H1 (cell line): ENCODE data around the gene HDAC7. TPM values are rescaled to one million over a fixed set of nuclear protein-coding genes. Genes with fewer than 3 reads are reported as not detected.

Source experiments
- ATF3 ChIP-seq: IDR thresholded peaks from 2 replicates; pipeline ENCODE4 v1.6.1; 2011; ENCODE audit warnings: low read depth, mild to moderate bottlenecking, low read length; ENCODE audit not compliant: insufficient read depth
- CEBPB ChIP-seq: IDR thresholded peaks from 2 replicates; pipeline ENCODE4 v1.6.1; 2012; ENCODE audit warnings: low read depth, low read length
- EP300 ChIP-seq, 2 experiments: IDR thresholded peaks; 1 replicate in 1 of 2; 2 replicates in 1 of 2; pipeline ENCODE4 v1.6.1; 2011 to 2012; ENCODE audit warnings: low read depth in 2 of 2, low read length in 2 of 2, mild to moderate bottlenecking in 2 of 2, borderline replicate concordance in 1 of 2, inconsistent platforms in 1 of 2, moderate library complexity in 1 of 2
- GABPA ChIP-seq: IDR thresholded peaks from 2 replicates; pipeline ENCODE4 v1.6.1; 2011; ENCODE audit warnings: mild to moderate bottlenecking, low read length, moderate library complexity, borderline replicate concordance; ENCODE audit not compliant: insufficient read depth
- JUND ChIP-seq: IDR thresholded peaks from 2 replicates; pipeline ENCODE4 v1.6.1; 2011; ENCODE audit warnings: mild to moderate bottlenecking, improper control_type of control experiment, low read length
- NANOG ChIP-seq: IDR thresholded peaks from 2 replicates; pipeline ENCODE4 v1.6.1; 2011; ENCODE audit warnings: low read length, low read depth, mild to moderate bottlenecking, inconsistent platforms; ENCODE audit not compliant: insufficient read depth, poor library complexity, severe bottlenecking
- RBBP5 ChIP-seq: IDR thresholded peaks from 2 replicates; pipeline ENCODE4 v1.7.1; 2012; ENCODE audit warnings: low read depth, mild to moderate bottlenecking, inconsistent platforms, low read length, moderate library complexity, borderline replicate concordance
- RNF2 ChIP-seq: fragments of 200-900, 300-1000 bp; sonication (generic); IDR thresholded peaks from 2 replicates; pipeline ENCODE4 v1.7.1; 2016; ENCODE audit warnings: borderline replicate concordance, low read depth, mild to moderate bottlenecking, antibody characterized with exemption, low read length; ENCODE audit not compliant: poor library complexity, severe bottlenecking; ENCODE audit errors: missing control alignments
- TCF12 ChIP-seq: IDR thresholded peaks from 2 replicates; pipeline ENCODE4 v1.6.1; 2011; ENCODE audit warnings: low read depth, mild to moderate bottlenecking, low read length
- polyA plus RNA-seq, 7 experiments: library from polyadenylated mRNA; depleted of rRNA in 3 of 7; stranded (reverse) in 5 of 7; unstranded in 2 of 7; fragments of >200 nt in 5 of 7; fragments of 200-250 nt in 2 of 7; gene quantifications; 1 replicate in 5 of 7; 2 replicates in 1 of 7; 4 replicates in 1 of 7; pipeline versions ENCODE4 v1.2.1 to v1.2.3, GENCODE V29; 2011 to 2013; ENCODE audit warnings: missing spikeins in 2 of 7, mixed read lengths in 2 of 7
- total RNA-seq: library from RNA; stranded (reverse); fragmentation: NEBNext Ultra II Directional; extraction: Animal tissue kit (Norgen Biotek cat#: 25700); gene quantifications from 2 replicates; pipeline ENCODE4 v1.2.1, GENCODE V29; 2021
- TF ChIP-seq, protein P1 (sequence below): fragments of 300-600 bp; sonication (generic); IDR thresholded peaks from 2 replicates; pipeline ENCODE4 v1.7.1; 2012; ENCODE audit warnings: low read length, moderate library complexity, mild to moderate bottlenecking, inconsistent platforms; ENCODE audit not compliant: insufficient replicate concordance

Gene HDAC7
- total and polyA plus RNA-seq, 2 of the 8 experiments (the other 6 are each of a cell fraction or from before 2014, with no cell fraction given) = 25.5 to 84.9 TPM

DNA sequence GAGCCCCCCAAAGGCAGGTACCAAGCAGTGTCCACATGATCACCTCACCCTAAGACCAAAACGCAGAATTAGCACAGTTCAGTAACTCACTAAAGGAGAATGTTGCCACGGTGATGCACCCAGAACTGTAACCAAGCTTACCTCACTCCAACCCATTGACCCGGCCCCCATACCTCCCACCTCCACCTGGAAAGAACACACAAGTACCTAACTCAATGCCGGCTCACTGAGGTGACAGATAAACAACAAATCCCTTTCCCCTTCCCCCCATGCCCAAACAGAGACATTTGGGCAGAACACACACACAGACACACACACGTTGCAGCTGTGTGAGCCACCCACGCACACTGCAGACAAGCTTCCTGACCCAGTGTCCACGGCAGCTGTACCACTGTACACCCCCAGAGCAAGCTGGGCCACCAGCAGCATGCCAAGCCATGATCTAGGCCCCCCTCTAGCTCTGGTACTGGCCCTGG lies 62.3 kb downstream of the HDAC7 start (continued):
- TF ChIP-seq, protein P1, sequence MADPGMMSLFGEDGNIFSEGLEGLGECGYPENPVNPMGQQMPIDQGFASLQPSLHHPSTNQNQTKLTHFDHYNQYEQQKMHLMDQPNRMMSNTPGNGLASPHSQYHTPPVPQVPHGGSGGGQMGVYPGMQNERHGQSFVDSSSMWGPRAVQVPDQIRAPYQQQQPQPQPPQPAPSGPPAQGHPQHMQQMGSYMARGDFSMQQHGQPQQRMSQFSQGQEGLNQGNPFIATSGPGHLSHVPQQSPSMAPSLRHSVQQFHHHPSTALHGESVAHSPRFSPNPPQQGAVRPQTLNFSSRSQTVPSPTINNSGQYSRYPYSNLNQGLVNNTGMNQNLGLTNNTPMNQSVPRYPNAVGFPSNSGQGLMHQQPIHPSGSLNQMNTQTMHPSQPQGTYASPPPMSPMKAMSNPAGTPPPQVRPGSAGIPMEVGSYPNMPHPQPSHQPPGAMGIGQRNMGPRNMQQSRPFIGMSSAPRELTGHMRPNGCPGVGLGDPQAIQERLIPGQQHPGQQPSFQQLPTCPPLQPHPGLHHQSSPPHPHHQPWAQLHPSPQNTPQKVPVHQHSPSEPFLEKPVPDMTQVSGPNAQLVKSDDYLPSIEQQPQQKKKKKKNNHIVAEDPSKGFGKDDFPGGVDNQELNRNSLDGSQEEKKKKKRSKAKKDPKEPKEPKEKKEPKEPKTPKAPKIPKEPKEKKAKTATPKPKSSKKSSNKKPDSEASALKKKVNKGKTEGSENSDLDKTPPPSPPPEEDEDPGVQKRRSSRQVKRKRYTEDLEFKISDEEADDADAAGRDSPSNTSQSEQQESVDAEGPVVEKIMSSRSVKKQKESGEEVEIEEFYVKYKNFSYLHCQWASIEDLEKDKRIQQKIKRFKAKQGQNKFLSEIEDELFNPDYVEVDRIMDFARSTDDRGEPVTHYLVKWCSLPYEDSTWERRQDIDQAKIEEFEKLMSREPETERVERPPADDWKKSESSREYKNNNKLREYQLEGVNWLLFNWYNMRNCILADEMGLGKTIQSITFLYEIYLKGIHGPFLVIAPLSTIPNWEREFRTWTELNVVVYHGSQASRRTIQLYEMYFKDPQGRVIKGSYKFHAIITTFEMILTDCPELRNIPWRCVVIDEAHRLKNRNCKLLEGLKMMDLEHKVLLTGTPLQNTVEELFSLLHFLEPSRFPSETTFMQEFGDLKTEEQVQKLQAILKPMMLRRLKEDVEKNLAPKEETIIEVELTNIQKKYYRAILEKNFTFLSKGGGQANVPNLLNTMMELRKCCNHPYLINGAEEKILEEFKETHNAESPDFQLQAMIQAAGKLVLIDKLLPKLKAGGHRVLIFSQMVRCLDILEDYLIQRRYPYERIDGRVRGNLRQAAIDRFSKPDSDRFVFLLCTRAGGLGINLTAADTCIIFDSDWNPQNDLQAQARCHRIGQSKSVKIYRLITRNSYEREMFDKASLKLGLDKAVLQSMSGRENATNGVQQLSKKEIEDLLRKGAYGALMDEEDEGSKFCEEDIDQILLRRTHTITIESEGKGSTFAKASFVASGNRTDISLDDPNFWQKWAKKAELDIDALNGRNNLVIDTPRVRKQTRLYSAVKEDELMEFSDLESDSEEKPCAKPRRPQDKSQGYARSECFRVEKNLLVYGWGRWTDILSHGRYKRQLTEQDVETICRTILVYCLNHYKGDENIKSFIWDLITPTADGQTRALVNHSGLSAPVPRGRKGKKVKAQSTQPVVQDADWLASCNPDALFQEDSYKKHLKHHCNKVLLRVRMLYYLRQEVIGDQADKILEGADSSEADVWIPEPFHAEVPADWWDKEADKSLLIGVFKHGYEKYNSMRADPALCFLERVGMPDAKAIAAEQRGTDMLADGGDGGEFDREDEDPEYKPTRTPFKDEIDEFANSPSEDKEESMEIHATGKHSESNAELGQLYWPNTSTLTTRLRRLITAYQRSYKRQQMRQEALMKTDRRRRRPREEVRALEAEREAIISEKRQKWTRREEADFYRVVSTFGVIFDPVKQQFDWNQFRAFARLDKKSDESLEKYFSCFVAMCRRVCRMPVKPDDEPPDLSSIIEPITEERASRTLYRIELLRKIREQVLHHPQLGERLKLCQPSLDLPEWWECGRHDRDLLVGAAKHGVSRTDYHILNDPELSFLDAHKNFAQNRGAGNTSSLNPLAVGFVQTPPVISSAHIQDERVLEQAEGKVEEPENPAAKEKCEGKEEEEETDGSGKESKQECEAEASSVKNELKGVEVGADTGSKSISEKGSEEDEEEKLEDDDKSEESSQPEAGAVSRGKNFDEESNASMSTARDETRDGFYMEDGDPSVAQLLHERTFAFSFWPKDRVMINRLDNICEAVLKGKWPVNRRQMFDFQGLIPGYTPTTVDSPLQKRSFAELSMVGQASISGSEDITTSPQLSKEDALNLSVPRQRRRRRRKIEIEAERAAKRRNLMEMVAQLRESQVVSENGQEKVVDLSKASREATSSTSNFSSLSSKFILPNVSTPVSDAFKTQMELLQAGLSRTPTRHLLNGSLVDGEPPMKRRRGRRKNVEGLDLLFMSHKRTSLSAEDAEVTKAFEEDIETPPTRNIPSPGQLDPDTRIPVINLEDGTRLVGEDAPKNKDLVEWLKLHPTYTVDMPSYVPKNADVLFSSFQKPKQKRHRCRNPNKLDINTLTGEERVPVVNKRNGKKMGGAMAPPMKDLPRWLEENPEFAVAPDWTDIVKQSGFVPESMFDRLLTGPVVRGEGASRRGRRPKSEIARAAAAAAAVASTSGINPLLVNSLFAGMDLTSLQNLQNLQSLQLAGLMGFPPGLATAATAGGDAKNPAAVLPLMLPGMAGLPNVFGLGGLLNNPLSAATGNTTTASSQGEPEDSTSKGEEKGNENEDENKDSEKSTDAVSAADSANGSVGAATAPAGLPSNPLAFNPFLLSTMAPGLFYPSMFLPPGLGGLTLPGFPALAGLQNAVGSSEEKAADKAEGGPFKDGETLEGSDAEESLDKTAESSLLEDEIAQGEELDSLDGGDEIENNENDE = no peak
- TF ChIP-seq EP300 (IDR thresholded peaks at IDR 0.05; ENCODE audit: borderline replicate concordance in 1 of 2, low read depth in 2 of 2, low read length in 2 of 2) = no peak
- TF ChIP-seq ATF3 = no peak
- TF ChIP-seq CEBPB = no peak
- TF ChIP-seq RNF2 = no peak
- TF ChIP-seq JUND = no peak
- no peak for TF ChIP-seq TCF12
- TF ChIP-seq RBBP5 = no peak
- no peak for TF ChIP-seq GABPA
- TF ChIP-seq NANOG = no peak
